ENCODE data around the gene CCDC78. TPM values are rescaled to one million over a fixed set of nuclear protein-coding genes. Genes with fewer than 3 reads are reported as not detected.
"Not testable (repeated sequence)": the region's sequence is repeated elsewhere in the genome, so short reads cannot be mapped to it uniquely, and the experiment has no call there.

The CCDC78 gene
- total RNA-seq, 1 experiment from 2014 or later: 22.9 TPM

- TF ChIP-seq CTCF (IDR thresholded peaks at IDR 0.05 in 2 of 3, conservative IDR thresholded peaks at IDR 0.05 in 1 of 3; ENCODE audit: borderline replicate concordance in 1 of 3, insufficient read depth in 1 of 3, low read depth in 2 of 3, low read length in 2 of 3) (peak in 2 of 3 experiments; percentile 60; a peak in 4 of 6 replicates), POLR2AphosphoS5 (IDR thresholded peaks at IDR 0.05; ENCODE audit: low read depth, low read length) (0 out of 2 replicates have a peak, but pooled peaks have one; percentile 7)
- not testable (repeated sequence) for BruUV-seq (replicated peaks); H3K36me3 ChIP-seq (ENCODE audit: control insufficient read depth in 1 of 2, insufficient read depth in 2 of 2, low read length in 2 of 2); H3K4me3 ChIP-seq (replicated peaks in 1 of 2; ENCODE audit: low read depth in 1 of 2, low read length in 2 of 2); H3K9me3 ChIP-seq (ENCODE audit: control insufficient read depth in 1 of 2, insufficient read depth in 1 of 2, low read depth in 1 of 2, low read length in 2 of 2); H2AFZ ChIP-seq (ENCODE audit: low read depth, low read length, poor library complexity, severe bottlenecking); H3K9me2 ChIP-seq (ENCODE audit: insufficient read depth); H4K20me1 ChIP-seq (ENCODE audit: insufficient read depth); H3K27me3 ChIP-seq (ENCODE audit: insufficient read depth, low read length)
- H3K79me2 ChIP-seq (ENCODE audit: insufficient read depth, low read length): peaks cover 19% of the 10 kb centered on the region
- CTCF ChIA-PET: interaction anchor here (0.7 to 2.7 kb wide), 13 partner anchors 8 to 390 kb away, joined by 3 to 19 read pairs (median 9); partner anchors contain the start of genes ANTKMT, CCDC78, CHTF18 and HAGHL
- H3K4me2 ChIP-seq (ENCODE audit: low read length): peak overlapping the region; percentile 59
- POLR2A ChIA-PET: interaction anchor here (0.7 to 2.1 kb wide), 4 partner anchors 15 to 75 kb away, joined by 3 to 9 read pairs (median 4); partner anchors contain the start of genes CHTF18 and RPUSD1
- peak; percentile 50 for ATAC-seq
- intact Hi-C loops (cut with micrococcal nuclease): loop anchor here (1.0 to 5.0 kb wide), 3 partner anchors 73 to 345 kb away; no protein-coding TSS in a partner anchor
- peaks cover 24 to 59% of the 10 kb centered on the region in 2 experiments for H3K4me1 ChIP-seq (ENCODE audit: control insufficient read depth in 1 of 2, insufficient read depth in 2 of 2, low read length in 2 of 2)
- RAD21 ChIA-PET (ENCODE audit: low non-redundant PET in 1 of 2, low total read pairs in 2 of 2, uncharacterized antibody in 2 of 2, unreplicated experiment in 2 of 2): interaction anchor here (0.7 to 1.1 kb wide), 3 partner anchors 13 to 92 kb away, joined by 3 to 4 read pairs (median 3); partner anchors contain the start of genes CHTF18 (in 1 of the 2) and RPUSD1 (in 1 of the 2)
- peak overlapping the region; percentile 13 for H3K9ac ChIP-seq (ENCODE audit: low read length)
- DNase-seq (ENCODE audit: low read depth, low spot score): peak; percentile 98
- peak overlapping the region; percentile 55 for H3K27ac ChIP-seq (ENCODE audit: low read depth, low read length)
These were observed 13.4 kb downstream of the CCDC78 start for GRCh38 chr16:712740-713250.

Measured in HCT116 (cell line).